Mesodermal cell (in vitro differentiated cells): ENCODE measurements around the gene DDB1.

Source experiments
- H3K27ac ChIP-seq: 2 replicates; pipeline ENCODE4 v1.7.0; 2013; ENCODE audit warnings: mild to moderate bottlenecking, low read depth, low read length, moderate library complexity; ENCODE audit not compliant: severe bottlenecking
- H3K36me3 ChIP-seq: 2 replicates; pipeline ENCODE4 v1.7.1; 2013; ENCODE audit warnings: mild to moderate bottlenecking, low read length, moderate library complexity; ENCODE audit not compliant: control insufficient read depth, insufficient read depth
- H3K4me1 ChIP-seq: one replicate; pipeline ENCODE4 v1.7.1; 2013; ENCODE audit warnings: mild to moderate bottlenecking, low read length; ENCODE audit not compliant: insufficient read depth, control insufficient read depth, poor library complexity, severe bottlenecking
- H3K4me3 ChIP-seq: 2 replicates; pipeline ENCODE4 v1.7.0; 2013; ENCODE audit warnings: low read length, control low read depth, mild to moderate bottlenecking; ENCODE audit not compliant: insufficient read depth, poor library complexity, severe bottlenecking; ENCODE audit errors: extremely low read depth
- H3K9me3 ChIP-seq: 2 replicates; pipeline ENCODE4 v1.7.1; 2013; ENCODE audit warnings: mild to moderate bottlenecking, low read length, moderate library complexity; ENCODE audit not compliant: control insufficient read depth
- WGBS, 2 experiments: methylation state at CpG; one replicate each; pipeline ENCODE4 v1.1.5; 2013; ENCODE audit warnings: missing lambda C conversion rate in 2 of 2; ENCODE audit not compliant: insufficient coverage in 2 of 2; 5-methylcytosine and 5-hydroxymethylcytosine counted together

Gene DDB1

GRCh38 chr11:61354208-61354607 lies 21.3 kb upstream of the DDB1 start:
- WGBS, 2 experiments: 100% methylated on average over 1 of the region's 2 CpGs; no CpG with 5 or more reads in 1 of the 2 experiments
- peaks cover 30% of the 10 kb centered on the region for H3K36me3 ChIP-seq
- H3K27ac ChIP-seq: no peak overlapping the region
- H3K4me1 ChIP-seq: no peaks in the 10 kb centered on the region
- H3K9me3 ChIP-seq: no peaks in the 10 kb centered on the region
- no peak overlapping the region for H3K4me3 ChIP-seq

DNA sequence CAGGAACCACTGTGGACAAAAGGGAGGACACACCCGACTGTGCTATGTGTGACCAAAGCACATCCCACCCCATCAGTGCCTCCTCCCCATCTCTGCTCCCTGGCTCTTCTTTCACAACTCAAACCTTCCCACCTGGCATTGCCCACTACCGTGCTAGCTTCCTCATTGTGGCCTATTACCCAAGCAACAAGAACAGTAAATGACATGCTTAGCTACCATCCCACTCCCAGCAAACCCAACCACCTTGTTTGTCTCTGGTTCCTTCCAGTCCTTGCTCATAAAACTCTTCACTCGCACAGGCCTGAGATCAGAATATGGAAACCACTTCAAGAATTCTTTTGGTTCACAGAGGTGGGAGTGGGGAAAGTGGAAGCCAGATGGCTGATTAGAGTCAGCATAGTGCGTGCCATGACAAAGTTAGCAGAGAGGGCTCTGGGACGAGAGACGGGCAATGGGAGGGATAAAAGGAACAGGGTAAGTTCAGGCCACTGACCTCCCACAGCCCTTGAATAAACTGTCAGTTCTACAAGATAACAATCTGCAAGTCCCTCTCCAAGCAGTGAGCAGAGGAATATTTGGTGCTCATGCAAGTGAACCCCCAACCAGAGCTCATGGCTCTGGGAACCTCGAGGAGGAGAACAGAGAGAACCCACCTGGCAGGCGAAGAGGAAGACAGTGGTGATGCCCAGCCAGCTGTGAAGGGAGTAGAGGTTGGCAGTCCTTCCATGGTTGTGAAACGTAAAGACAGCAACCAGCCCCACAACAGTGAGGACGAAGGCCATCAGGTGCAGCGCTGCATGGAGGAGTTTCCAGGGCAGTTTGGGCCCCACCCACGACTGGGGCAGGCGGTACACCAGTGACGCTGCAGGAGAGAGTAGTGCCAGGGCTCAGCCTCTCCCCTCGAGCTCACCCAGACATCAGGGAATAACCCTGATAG lies 20.5 kb upstream of the DDB1 start:
- Histone ChIP-seq H3K4me3 (no peak overlapping the region), H3K36me3 (peaks cover 35% of the 10 kb centered on the region)

GRCh38 chr11:61352038-61352437 lies 19.1 kb upstream of the DDB1 start:
- Histone ChIP-seq H3K36me3 (peaks cover 35% of the 10 kb centered on the region), H3K4me1 (no peaks in the 10 kb centered on the region), H3K27ac (no peak overlapping the region), H3K4me3 (no peak overlapping the region), H3K9me3 (no peaks in the 10 kb centered on the region)
- WGBS, 2 experiments: 81 to 87% methylated on average over 8 of the region's 8 CpGs

More for the DNA sequence above, 20.5 kb upstream of the DDB1 start:
- Histone ChIP-seq H3K27ac (no peak overlapping the region), H3K4me1 (no peaks in the 10 kb centered on the region), H3K9me3 (no peaks in the 10 kb centered on the region)
- WGBS, 2 experiments: 92 to 94% methylated on average over 12 to 13 of the region's 15 CpGs

- H3K4me1 ChIP-seq: no peaks in the 10 kb centered on the region
- no peaks in the 10 kb centered on the region for H3K9me3 ChIP-seq
- H3K36me3 ChIP-seq: peaks cover 37% of the 10 kb centered on the region
- 93 to 95% methylated on average over 5 to 8 of the region's 8 CpGs for WGBS, 2 experiments
- H3K4me3 ChIP-seq: no peak overlapping the region
- no peak overlapping the region for H3K27ac ChIP-seq
Measured at GRCh38 chr11:61350803-61351202, 17.9 kb upstream of the DDB1 start.

- Histone ChIP-seq H3K36me3 (peaks cover 39% of the 10 kb centered on the region), H3K4me1 (no peaks in the 10 kb centered on the region), H3K27ac (no peak overlapping the region), H3K4me3 (no peak overlapping the region), H3K9me3 (no peaks in the 10 kb centered on the region)
- WGBS, 2 experiments: no CpG with 5 or more reads among the region's 1 CpG
Measured at GRCh38 chr11:61350336-61350735, 17.4 kb upstream of the DDB1 start.

DNA sequence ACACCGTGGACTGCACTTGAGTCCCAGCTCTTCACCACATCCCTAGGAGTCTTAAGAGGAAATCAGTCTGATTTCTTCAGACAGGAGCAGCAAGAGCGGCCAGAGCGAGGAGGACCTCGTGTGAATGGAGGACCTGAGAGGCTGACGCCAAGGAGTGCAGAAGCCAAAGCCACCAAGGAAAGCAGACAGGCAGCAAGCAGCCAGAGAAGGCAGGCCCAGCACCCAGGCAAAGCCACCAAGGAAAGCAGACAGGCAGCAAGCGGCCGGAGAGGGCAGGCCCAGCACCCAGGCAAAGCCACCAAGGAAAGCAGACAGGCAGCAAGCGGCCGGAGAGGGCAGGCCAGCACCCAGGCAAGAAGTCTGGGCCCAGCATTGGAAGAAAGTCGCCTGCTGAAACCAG lies 17.0 kb upstream of the DDB1 start:
- Histone ChIP-seq H3K36me3 (peaks cover 39% of the 10 kb centered on the region), H3K4me3 (no peak overlapping the region), H3K9me3 (no peaks in the 10 kb centered on the region), H3K4me1 (no peaks in the 10 kb centered on the region), H3K27ac (no peak overlapping the region)
- WGBS, 2 experiments: 92 to 93% methylated on average over 7 to 10 of the region's 10 CpGs

DNA sequence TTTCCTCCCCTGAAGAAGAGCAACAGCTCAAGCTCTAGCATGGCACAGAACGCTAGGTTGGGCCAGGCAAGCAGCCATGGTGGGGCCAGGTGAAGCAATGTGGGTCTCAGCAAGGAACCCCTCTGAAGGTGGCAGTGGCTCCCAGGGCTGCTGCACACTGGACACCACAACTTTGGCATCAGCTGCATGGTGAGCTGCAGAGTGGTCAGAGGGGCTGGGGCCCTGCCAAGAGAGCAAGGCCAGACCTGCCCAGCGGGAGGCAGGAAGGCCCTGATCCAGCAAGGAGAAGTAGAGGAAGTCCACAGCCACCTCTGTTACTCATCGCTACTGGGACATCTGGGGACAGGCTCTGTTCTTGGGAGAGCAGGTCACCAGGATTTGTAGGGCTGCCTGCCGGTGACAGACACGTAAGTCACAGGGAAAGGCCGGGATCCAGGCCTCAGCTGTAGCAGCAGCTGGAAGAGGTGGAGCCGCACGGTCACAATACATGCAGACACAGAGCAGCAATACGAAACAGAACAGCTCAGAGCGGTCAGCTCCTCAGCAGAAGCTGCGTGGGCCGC lies 16.4 kb upstream of the DDB1 start:
- Histone ChIP-seq H3K36me3 (peaks cover 39% of the 10 kb centered on the region), H3K27ac (no peak overlapping the region), H3K4me1 (no peaks in the 10 kb centered on the region), H3K4me3 (no peak overlapping the region), H3K9me3 (no peaks in the 10 kb centered on the region)
- WGBS, 2 experiments: 91 to 97% methylated on average over 10 to 11 of the region's 12 CpGs

DNA sequence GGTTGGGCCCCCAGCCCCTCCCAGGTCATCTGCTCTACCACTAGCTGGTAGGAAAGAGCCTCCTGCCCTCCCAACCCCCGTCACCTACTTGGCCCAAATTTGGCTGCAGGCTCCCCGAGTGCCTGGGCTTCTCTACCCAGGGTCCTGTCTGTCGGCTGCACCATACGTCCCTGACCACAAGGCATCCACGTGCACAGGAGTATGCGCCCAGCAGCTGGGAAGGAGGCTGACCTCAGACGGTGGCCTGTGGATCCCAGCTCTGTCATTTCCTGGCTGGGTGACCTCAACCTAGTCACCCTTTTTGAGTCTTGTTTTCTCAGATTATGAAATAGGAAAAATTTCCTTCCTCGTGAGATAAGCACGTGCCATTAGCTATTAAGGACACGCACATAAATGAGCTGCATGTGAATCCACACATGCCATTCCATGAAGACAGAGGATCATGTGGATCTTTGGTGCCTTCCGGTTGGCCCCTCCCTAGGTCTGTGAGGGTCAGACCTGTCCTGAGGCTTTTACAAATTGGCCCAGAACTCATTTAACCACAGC lies 15.1 kb upstream of the DDB1 start:
- H3K4me1 ChIP-seq: no peaks in the 10 kb centered on the region
- no peak overlapping the region for H3K4me3 ChIP-seq
- WGBS, 2 experiments: 94 to 97% methylated on average over 10 to 11 of the region's 11 CpGs
- H3K9me3 ChIP-seq: no peaks in the 10 kb centered on the region
- H3K36me3 ChIP-seq: peaks cover 37% of the 10 kb centered on the region
- H3K27ac ChIP-seq: no peak overlapping the region

GRCh38 chr11:61345954-61346843 lies 13.3 kb upstream of the DDB1 start:
- 93 to 96% methylated on average over 14 of the region's 14 CpGs for WGBS, 2 experiments
- H3K4me1 ChIP-seq: no peaks in the 10 kb centered on the region
- no peak overlapping the region for H3K27ac ChIP-seq
- no peaks in the 10 kb centered on the region for H3K9me3 ChIP-seq
- peaks cover 36% of the 10 kb centered on the region for H3K36me3 ChIP-seq
- H3K4me3 ChIP-seq: no peak overlapping the region

DNA sequence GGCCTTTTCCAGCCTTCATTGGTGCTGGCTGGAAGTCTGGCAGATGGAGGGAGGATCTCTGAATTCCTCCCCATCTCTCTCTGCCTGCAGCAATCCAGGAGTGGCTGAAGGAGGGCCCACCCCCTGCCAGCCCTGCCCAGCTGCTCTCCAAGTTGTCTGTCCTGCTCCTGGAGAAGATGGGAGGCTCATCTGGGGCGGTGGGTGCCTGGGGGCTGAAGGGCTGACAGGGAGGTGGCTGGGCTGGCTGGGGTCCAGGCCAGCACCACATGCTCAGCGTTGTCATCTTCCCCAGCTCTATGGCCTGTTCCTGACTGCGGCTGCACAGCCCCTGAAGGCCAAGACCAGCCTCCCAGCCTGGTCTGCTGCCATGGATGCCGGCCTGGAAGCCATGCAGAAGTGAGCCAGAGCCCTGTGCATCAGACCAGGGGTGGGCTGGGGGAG lies 12.3 kb upstream of the DDB1 start:
- H3K27ac ChIP-seq: no peak overlapping the region
- no peak overlapping the region for H3K4me3 ChIP-seq
- H3K36me3 ChIP-seq: peaks cover 31% of the 10 kb centered on the region
- no peaks in the 10 kb centered on the region for H3K9me3 ChIP-seq
- WGBS, 2 experiments: 90 to 96% methylated on average over 3 of the region's 4 CpGs
- no peaks in the 10 kb centered on the region for H3K4me1 ChIP-seq
